H9 (cell line): ENCODE data around the gene SURF4. TPM values are rescaled to one million over a fixed set of nuclear protein-coding genes. Genes with fewer than 3 reads are reported as not detected.

Experiments used
- DNase-seq: peaks from one replicate; pipeline ENCODE4 v3.0.0-alpha.2; 2017
- H2AFZ ChIP-seq: one replicate; pipeline ENCODE4 v1.6.1; 2013; ENCODE audit warnings: mild to moderate bottlenecking, low read length, control low read depth, moderate library complexity
- H2AK5ac ChIP-seq: 2 replicates; pipeline ENCODE4 v1.6.1; 2013; ENCODE audit warnings: low read length, control low read depth, mixed read lengths; ENCODE audit not compliant: insufficient read length
- H2BK120ac ChIP-seq: one replicate; pipeline ENCODE4 v1.6.1; 2013; ENCODE audit warnings: low read depth, mild to moderate bottlenecking, low read length, control low read depth, inconsistent platforms; ENCODE audit not compliant: poor library complexity, severe bottlenecking
- H2BK12ac ChIP-seq: 2 replicates; pipeline ENCODE4 v1.6.1; 2013; ENCODE audit warnings: low read length, control low read depth, mixed read lengths, low read depth; ENCODE audit not compliant: insufficient read length
- H2BK15ac ChIP-seq: 2 replicates; pipeline ENCODE4 v1.6.1; 2013; ENCODE audit warnings: low read depth, low read length, control low read depth
- H2BK20ac ChIP-seq: one replicate; pipeline ENCODE4 v1.6.1; 2013; ENCODE audit warnings: low read depth, mild to moderate bottlenecking, low read length, control low read depth, inconsistent platforms; ENCODE audit not compliant: poor library complexity, severe bottlenecking
- H2BK5ac ChIP-seq: 2 replicates; pipeline ENCODE4 v1.6.1; 2013; ENCODE audit warnings: low read length, control low read depth, mixed read lengths; ENCODE audit not compliant: insufficient read length
- H3K14ac ChIP-seq: 2 replicates; pipeline ENCODE4 v1.6.1; 2013; ENCODE audit warnings: low read length, control low read depth; ENCODE audit not compliant: insufficient read depth
- H3K18ac ChIP-seq: 2 replicates; pipeline ENCODE4 v1.6.1; 2013; ENCODE audit warnings: low read depth, mild to moderate bottlenecking, mixed read lengths, low read length, control low read depth; ENCODE audit not compliant: insufficient read length
- H3K23ac ChIP-seq: 2 replicates; pipeline ENCODE4 v1.6.1; 2013; ENCODE audit warnings: low read length, control low read depth, mixed read lengths, low read depth; ENCODE audit not compliant: insufficient read length
- H3K23me2 ChIP-seq: 2 replicates; pipeline ENCODE4 v1.6.1; 2013; ENCODE audit warnings: low read depth, mild to moderate bottlenecking, mixed read lengths, low read length, control low read depth; ENCODE audit not compliant: insufficient read length, poor library complexity, severe bottlenecking
- H3K27ac ChIP-seq: 2 replicates; pipeline ENCODE4 v1.5.1; 2013; ENCODE audit warnings: low read length, control low read depth, mixed read lengths, low read depth; ENCODE audit not compliant: insufficient read length
- H3K27me3 ChIP-seq: 2 replicates; pipeline ENCODE4 v1.6.1; 2013; ENCODE audit warnings: low read length, control low read depth, inconsistent platforms; ENCODE audit not compliant: insufficient read depth
- H3K4ac ChIP-seq: 2 replicates; pipeline ENCODE4 v1.6.1; 2013; ENCODE audit warnings: low read depth, mild to moderate bottlenecking, control low read depth, inconsistent platforms, low read length, moderate library complexity
- H3K4me1 ChIP-seq: 2 replicates; pipeline ENCODE4 v1.6.1; 2013; ENCODE audit warnings: low read length, control low read depth, inconsistent platforms; ENCODE audit not compliant: insufficient read depth
- H3K4me2 ChIP-seq: 2 replicates; pipeline ENCODE4 v1.6.1; 2013; ENCODE audit warnings: low read length, control low read depth, mixed read lengths; ENCODE audit not compliant: insufficient read length, insufficient read depth
- H3K56ac ChIP-seq: 2 replicates; pipeline ENCODE4 v1.6.1; 2013; ENCODE audit warnings: low read depth, mild to moderate bottlenecking, mixed read lengths, low read length, control low read depth; ENCODE audit not compliant: insufficient read length
- H3K79me1 ChIP-seq: 2 replicates; pipeline ENCODE4 v1.6.1; 2013; ENCODE audit warnings: low read depth, mild to moderate bottlenecking, moderate library complexity, low read length, control low read depth, inconsistent platforms; ENCODE audit not compliant: insufficient read depth, poor library complexity, severe bottlenecking
- H3K79me2 ChIP-seq: 2 replicates; pipeline ENCODE4 v1.6.1; 2013; ENCODE audit warnings: low read length, control low read depth, inconsistent platforms; ENCODE audit not compliant: insufficient read depth
- H3K9ac ChIP-seq: 2 replicates; pipeline ENCODE4 v1.6.1; 2013; ENCODE audit warnings: low read length, control low read depth, mixed read lengths; ENCODE audit not compliant: insufficient read length; ENCODE audit errors: extremely low read depth
- H3K9me3 ChIP-seq: one replicate; pipeline ENCODE4 v1.6.1; 2013; ENCODE audit warnings: low read depth, low read length, inconsistent platforms; ENCODE audit not compliant: control insufficient read depth
- H3T11ph ChIP-seq: one replicate; pipeline ENCODE4 v1.6.1; 2013; ENCODE audit warnings: mild to moderate bottlenecking, low read length, control low read depth, inconsistent platforms
- H4K20me1 ChIP-seq: one replicate; pipeline ENCODE4 v1.6.1; 2013; ENCODE audit not compliant: control insufficient read depth, insufficient read length, insufficient read depth
- H4K5ac ChIP-seq: 2 replicates; pipeline ENCODE4 v1.6.1; 2013; ENCODE audit warnings: low read depth, mild to moderate bottlenecking, mixed read lengths, low read length, control low read depth; ENCODE audit not compliant: insufficient read length
- H4K8ac ChIP-seq: replicated peaks from 2 replicates; pipeline ENCODE4 v1.6.1; 2013; ENCODE audit warnings: low read length, control low read depth, mixed read lengths, low read depth; ENCODE audit not compliant: insufficient read length
- H4K91ac ChIP-seq: 2 replicates; pipeline ENCODE4 v1.6.1; 2013; ENCODE audit warnings: low read depth, mild to moderate bottlenecking, moderate library complexity, mixed read lengths, low read length, control low read depth; ENCODE audit not compliant: insufficient read length
- H3K27ac Mint-ChIP-seq, 3 experiments: 2 replicates in 2 of 3; 3 replicates in 1 of 3; pipeline ENCODE4 v1.8.0; 2020 to 2021; ENCODE audit warnings: mixed read lengths in 3 of 3, mild to moderate bottlenecking in 1 of 3, moderate library complexity in 1 of 3
- H3K27me3 Mint-ChIP-seq: 2 replicates; pipeline ENCODE4 v1.8.0; 2021; ENCODE audit warnings: low read depth, mild to moderate bottlenecking, moderate library complexity, mixed read lengths
- H3K36me3 Mint-ChIP-seq, 3 experiments: 2 replicates in 2 of 3; 3 replicates in 1 of 3; pipeline ENCODE4 v1.8.0; 2020 to 2021; ENCODE audit warnings: low read depth in 3 of 3, mixed read lengths in 3 of 3; ENCODE audit not compliant: insufficient read depth in 1 of 3
- H3K4me1 Mint-ChIP-seq, 2 experiments: 2 replicates each; pipeline ENCODE4 v1.8.0; 2020; ENCODE audit warnings: mixed read lengths in 2 of 2
- H3K4me3 Mint-ChIP-seq, 2 experiments: 2 replicates in 1 of 2; 3 replicates in 1 of 2; pipeline ENCODE4 v1.8.0; 2020 to 2021; ENCODE audit warnings: mild to moderate bottlenecking in 2 of 2, mixed read lengths in 2 of 2, moderate library complexity in 1 of 2
- H3K9me3 Mint-ChIP-seq, 2 experiments: 2 replicates in 1 of 2; 3 replicates in 1 of 2; pipeline ENCODE4 v1.8.0; 2020; ENCODE audit warnings: mild to moderate bottlenecking in 2 of 2, mixed read lengths in 2 of 2, moderate library complexity in 1 of 2
- WGBS: extraction: QIAGEN DNeasy Blood & Tissue Kit; methylation state at CpG from one replicate; pipeline ENCODE4 v1.1.7; 2013; ENCODE audit warnings: missing lambda C conversion rate, low lambda C conversion rate, mixed read lengths; ENCODE audit not compliant: insufficient read length; ENCODE audit errors: extremely low coverage; 5-methylcytosine and 5-hydroxymethylcytosine counted together
- total RNA-seq: library from RNA; stranded (reverse); gene quantifications from 2 replicates; pipeline ENCODE4 v1.2.1, GENCODE V29; 2021
- TF ChIP-seq, protein P1 (sequence below): fragments of 200-600 bp; sonication (generic); conservative IDR thresholded peaks from 3 replicates; pipeline ENCODE4 v1.8.0; 2021; ENCODE audit warnings: antibody characterized with exemption, mild to moderate bottlenecking

The SURF4 gene
- total RNA-seq, 1 experiment from 2014 or later, result 146 TPM

- Histone ChIP-seq H3K4me2 (no peak overlapping the region), H2BK120ac (no peak overlapping the region), H3K27me3 (no peaks in the 10 kb centered on the region), H2BK12ac (no peak overlapping the region), H3K9me3 (no peaks in the 10 kb centered on the region), H3K79me1 (no peaks in the 10 kb centered on the region), H3K4me1 (no peaks in the 10 kb centered on the region), H3K23ac (no peak overlapping the region), H2BK5ac (no peak overlapping the region), H3K56ac (no peak overlapping the region), H2BK20ac (no peak overlapping the region), H3K79me2 (peaks cover 8% of the 10 kb centered on the region; the same call in 1 of the 2 replicates), H4K91ac (no peak overlapping the region), H3K27ac (no peak overlapping the region), H4K8ac (no peak overlapping the region), H4K20me1 (peaks cover 3% of the 10 kb centered on the region), H2AK5ac (no peak overlapping the region), H4K5ac (no peak overlapping the region), H3K9ac (no peak overlapping the region), H3T11ph (no peak overlapping the region), H3K4ac (no peak overlapping the region), H3K23me2 (peaks cover 6% of the 10 kb centered on the region), H3K14ac (no peak overlapping the region; the same call in 1 of the 2 replicates), H2AFZ (no peak overlapping the region), H2BK15ac (no peak overlapping the region), H3K18ac (no peak overlapping the region)
- H3K36me3 Mint-ChIP-seq, result peaks cover 6% of the 10 kb centered on the region in 3 experiments; a peak in 5 of 7 replicates
- H3K4me3 Mint-ChIP-seq, result no peak overlapping the region; a peak in 1 of 5 replicates
- peaks cover 30% of the 10 kb centered on the region for H3K27me3 Mint-ChIP-seq
- peaks cover 3 to 4% of the 10 kb centered on the region in 2 experiments; a peak in 3 of 5 replicates for H3K9me3 Mint-ChIP-seq
- WGBS, result no CpG with 5 or more reads among the region's 14 CpGs
- TF ChIP-seq, protein P1, sequence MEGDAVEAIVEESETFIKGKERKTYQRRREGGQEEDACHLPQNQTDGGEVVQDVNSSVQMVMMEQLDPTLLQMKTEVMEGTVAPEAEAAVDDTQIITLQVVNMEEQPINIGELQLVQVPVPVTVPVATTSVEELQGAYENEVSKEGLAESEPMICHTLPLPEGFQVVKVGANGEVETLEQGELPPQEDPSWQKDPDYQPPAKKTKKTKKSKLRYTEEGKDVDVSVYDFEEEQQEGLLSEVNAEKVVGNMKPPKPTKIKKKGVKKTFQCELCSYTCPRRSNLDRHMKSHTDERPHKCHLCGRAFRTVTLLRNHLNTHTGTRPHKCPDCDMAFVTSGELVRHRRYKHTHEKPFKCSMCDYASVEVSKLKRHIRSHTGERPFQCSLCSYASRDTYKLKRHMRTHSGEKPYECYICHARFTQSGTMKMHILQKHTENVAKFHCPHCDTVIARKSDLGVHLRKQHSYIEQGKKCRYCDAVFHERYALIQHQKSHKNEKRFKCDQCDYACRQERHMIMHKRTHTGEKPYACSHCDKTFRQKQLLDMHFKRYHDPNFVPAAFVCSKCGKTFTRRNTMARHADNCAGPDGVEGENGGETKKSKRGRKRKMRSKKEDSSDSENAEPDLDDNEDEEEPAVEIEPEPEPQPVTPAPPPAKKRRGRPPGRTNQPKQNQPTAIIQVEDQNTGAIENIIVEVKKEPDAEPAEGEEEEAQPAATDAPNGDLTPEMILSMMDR, result no peak
- no peak overlapping the region for H3K27ac Mint-ChIP-seq
- no peak for DNase-seq
- peaks cover 6 to 8% of the 10 kb centered on the region in 2 experiments for H3K4me1 Mint-ChIP-seq
Measured at GRCh38 chr9:133379153-133380086, 3.6 kb upstream of the SURF4 start.
